ENCODE measurements around the gene CNTNAP2.

CNTNAP2 gene

GRCh38 chr7:146654048-146654447 is 537.4 kb downstream of the CNTNAP2 start (continued):
- TF ChIP-seq, protein P1, sequence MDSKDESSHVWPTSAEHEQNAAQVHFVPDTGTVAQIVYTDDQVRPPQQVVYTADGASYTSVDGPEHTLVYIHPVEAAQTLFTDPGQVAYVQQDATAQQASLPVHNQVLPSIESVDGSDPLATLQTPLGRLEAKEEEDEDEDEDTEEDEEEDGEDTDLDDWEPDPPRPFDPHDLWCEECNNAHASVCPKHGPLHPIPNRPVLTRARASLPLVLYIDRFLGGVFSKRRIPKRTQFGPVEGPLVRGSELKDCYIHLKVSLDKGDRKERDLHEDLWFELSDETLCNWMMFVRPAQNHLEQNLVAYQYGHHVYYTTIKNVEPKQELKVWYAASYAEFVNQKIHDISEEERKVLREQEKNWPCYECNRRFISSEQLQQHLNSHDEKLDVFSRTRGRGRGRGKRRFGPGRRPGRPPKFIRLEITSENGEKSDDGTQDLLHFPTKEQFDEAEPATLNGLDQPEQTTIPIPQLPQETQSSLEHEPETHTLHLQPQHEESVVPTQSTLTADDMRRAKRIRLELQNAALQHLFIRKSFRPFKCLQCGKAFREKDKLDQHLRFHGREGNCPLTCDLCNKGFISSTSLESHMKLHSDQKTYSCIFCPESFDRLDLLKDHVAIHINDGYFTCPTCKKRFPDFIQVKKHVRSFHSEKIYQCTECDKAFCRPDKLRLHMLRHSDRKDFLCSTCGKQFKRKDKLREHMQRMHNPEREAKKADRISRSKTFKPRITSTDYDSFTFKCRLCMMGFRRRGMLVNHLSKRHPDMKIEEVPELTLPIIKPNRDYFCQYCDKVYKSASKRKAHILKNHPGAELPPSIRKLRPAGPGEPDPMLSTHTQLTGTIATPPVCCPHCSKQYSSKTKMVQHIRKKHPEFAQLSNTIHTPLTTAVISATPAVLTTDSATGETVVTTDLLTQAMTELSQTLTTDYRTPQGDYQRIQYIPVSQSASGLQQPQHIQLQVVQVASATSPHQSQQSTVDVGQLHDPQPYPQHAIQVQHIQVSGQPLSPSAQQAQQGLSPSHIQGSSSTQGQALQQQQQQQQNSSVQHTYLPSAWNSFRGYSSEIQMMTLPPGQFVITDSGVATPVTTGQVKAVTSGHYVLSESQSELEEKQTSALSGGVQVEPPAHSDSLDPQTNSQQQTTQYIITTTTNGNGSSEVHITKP (tag by site-specific recombination; IDR thresholded peaks at IDR 0.05) = no peak
- TF ChIP-seq, protein P2, sequence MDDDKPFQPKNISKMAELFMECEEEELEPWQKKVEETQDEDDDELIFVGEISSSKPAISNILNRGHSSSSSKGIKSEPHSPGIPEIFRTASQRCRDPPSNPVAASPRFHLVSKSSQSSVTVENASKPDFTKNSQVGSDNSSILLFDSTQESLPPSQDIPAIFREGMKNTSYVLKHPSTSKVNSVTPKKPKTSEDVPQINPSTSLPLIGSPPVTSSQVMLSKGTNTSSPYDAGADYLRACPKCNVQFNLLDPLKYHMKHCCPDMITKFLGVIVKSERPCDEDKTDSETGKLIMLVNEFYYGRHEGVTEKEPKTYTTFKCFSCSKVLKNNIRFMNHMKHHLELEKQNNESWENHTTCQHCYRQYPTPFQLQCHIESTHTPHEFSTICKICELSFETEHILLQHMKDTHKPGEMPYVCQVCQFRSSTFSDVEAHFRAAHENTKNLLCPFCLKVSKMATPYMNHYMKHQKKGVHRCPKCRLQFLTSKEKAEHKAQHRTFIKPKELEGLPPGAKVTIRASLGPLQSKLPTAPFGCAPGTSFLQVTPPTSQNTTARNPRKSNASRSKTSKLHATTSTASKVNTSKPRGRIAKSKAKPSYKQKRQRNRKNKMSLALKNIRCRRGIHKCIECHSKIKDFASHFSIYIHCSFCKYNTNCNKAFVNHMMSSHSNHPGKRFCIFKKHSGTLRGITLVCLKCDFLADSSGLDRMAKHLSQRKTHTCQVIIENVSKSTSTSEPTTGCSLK (tag by site-specific recombination; IDR thresholded peaks at IDR 0.05) = no peak
- no peak for TF ChIP-seq ZBTB7A (tag by site-specific recombination; IDR thresholded peaks at IDR 0.05; ENCODE audit: low read depth)
- no peak for TF ChIP-seq SP2 (tag by site-specific recombination; IDR thresholded peaks at IDR 0.05)
- peak; percentile 85 for TF ChIP-seq ZNF629 (tag by site-specific recombination; IDR thresholded peaks at IDR 0.05)
- TF ChIP-seq ZNF677 (tag by site-specific recombination; IDR thresholded peaks at IDR 0.05) = no peak
- no peak for TF ChIP-seq ZNF660 (tag by site-specific recombination; IDR thresholded peaks at IDR 0.05)
- TF ChIP-seq ZNF707 (tag by site-specific recombination; IDR thresholded peaks at IDR 0.05) = no peak
- TF ChIP-seq, protein P3, sequence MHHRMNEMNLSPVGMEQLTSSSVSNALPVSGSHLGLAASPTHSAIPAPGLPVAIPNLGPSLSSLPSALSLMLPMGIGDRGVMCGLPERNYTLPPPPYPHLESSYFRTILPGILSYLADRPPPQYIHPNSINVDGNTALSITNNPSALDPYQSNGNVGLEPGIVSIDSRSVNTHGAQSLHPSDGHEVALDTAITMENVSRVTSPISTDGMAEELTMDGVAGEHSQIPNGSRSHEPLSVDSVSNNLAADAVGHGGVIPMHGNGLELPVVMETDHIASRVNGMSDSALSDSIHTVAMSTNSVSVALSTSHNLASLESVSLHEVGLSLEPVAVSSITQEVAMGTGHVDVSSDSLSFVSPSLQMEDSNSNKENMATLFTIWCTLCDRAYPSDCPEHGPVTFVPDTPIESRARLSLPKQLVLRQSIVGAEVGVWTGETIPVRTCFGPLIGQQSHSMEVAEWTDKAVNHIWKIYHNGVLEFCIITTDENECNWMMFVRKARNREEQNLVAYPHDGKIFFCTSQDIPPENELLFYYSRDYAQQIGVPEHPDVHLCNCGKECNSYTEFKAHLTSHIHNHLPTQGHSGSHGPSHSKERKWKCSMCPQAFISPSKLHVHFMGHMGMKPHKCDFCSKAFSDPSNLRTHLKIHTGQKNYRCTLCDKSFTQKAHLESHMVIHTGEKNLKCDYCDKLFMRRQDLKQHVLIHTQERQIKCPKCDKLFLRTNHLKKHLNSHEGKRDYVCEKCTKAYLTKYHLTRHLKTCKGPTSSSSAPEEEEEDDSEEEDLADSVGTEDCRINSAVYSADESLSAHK (tag by site-specific recombination; IDR thresholded peaks at IDR 0.05) = peak; percentile 60; the same call in 1 of the 2 replicates
- no peak for TF ChIP-seq ZNF292 (tag by site-specific recombination; IDR thresholded peaks at IDR 0.05; ENCODE audit: borderline replicate concordance, low read depth)
- TF ChIP-seq GFI1B (tag by site-specific recombination; IDR thresholded peaks at IDR 0.05) = peak; percentile 32; the same call in 1 of the 2 replicates
- no peak for TF ChIP-seq ZNF140 (tag by site-specific recombination; IDR thresholded peaks at IDR 0.05)
- no peak for TF ChIP-seq ZNF174 (tag by site-specific recombination; IDR thresholded peaks at IDR 0.05)
- TF ChIP-seq GLI4 (tag by site-specific recombination; IDR thresholded peaks at IDR 0.05) = no peak
- TF ChIP-seq, protein P4, sequence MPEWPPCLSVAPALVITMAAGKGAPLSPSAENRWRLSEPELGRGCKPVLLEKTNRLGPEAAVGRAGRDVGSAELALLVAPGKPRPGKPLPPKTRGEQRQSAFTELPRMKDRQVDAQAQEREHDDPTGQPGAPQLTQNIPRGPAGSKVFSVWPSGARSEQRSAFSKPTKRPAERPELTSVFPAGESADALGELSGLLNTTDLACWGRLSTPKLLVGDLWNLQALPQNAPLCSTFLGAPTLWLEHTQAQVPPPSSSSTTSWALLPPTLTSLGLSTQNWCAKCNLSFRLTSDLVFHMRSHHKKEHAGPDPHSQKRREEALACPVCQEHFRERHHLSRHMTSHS (tag by site-specific recombination; IDR thresholded peaks at IDR 0.05) = no peak
- no peak for TF ChIP-seq ZNF610 (tag by site-specific recombination; IDR thresholded peaks at IDR 0.05; ENCODE audit: borderline replicate concordance)
- TF ChIP-seq ZNF248 (tag by site-specific recombination; IDR thresholded peaks at IDR 0.05) = no peak
- 0 out of 2 replicates have a peak, but pooled peaks have one; percentile 32 for TF ChIP-seq ZSCAN23 (tag by site-specific recombination; IDR thresholded peaks at IDR 0.05)
- TF ChIP-seq ZFP37 (tag by site-specific recombination; IDR thresholded peaks at IDR 0.05) = peak; percentile 76; the same call in 1 of the 2 replicates
- TF ChIP-seq MYNN (tag by site-specific recombination; IDR thresholded peaks at IDR 0.05; ENCODE audit: borderline replicate concordance) = no peak
- no peak for TF ChIP-seq KLF1 (tag by site-specific recombination; IDR thresholded peaks at IDR 0.05)
- TF ChIP-seq ZNF544 (tag by site-specific recombination; IDR thresholded peaks at IDR 0.05) = no peak
- no peak for TF ChIP-seq ZNF837 (tag by site-specific recombination; IDR thresholded peaks at IDR 0.05)
- TF ChIP-seq ZNF747 (tag by site-specific recombination; IDR thresholded peaks at IDR 0.05) = no peak
- peak; percentile 96 for TF ChIP-seq HOXD13 (CRISPR knock-in tag; IDR thresholded peaks at IDR 0.05; ENCODE audit: borderline replicate concordance)
- TF ChIP-seq ZNF423 (tag by site-specific recombination; IDR thresholded peaks at IDR 0.05) = no peak
- TF ChIP-seq TCF7L2 (IDR thresholded peaks at IDR 0.05; ENCODE audit: borderline replicate concordance, low read depth, low read length) = peak; percentile 85
- TF ChIP-seq ZNF16 (tag by site-specific recombination; IDR thresholded peaks at IDR 0.05; ENCODE audit: low read depth) = no peak
- TF ChIP-seq ZNF560 (tag by site-specific recombination; IDR thresholded peaks at IDR 0.05; ENCODE audit: borderline replicate concordance) = no peak
- TF ChIP-seq ZBTB21 (tag by site-specific recombination; IDR thresholded peaks at IDR 0.05) = 0 out of 2 replicates have a peak, but pooled peaks have one; percentile 25
- no peak for TF ChIP-seq ZNF354C (tag by site-specific recombination; IDR thresholded peaks at IDR 0.05; ENCODE audit: borderline replicate concordance, low read depth)
- TF ChIP-seq ZNF404 (tag by site-specific recombination; IDR thresholded peaks at IDR 0.05) = no peak
- TF ChIP-seq ZNF239 (tag by site-specific recombination; IDR thresholded peaks at IDR 0.05) = no peak
